ENCODE data around the gene CKLF.

- TF ChIP-seq EZH2phosphoT487 (IDR thresholded peaks at IDR 0.05; ENCODE audit: borderline replicate concordance, low read length) = no peak
- TF ChIP-seq CTCF (IDR thresholded peaks at IDR 0.05; ENCODE audit: low read depth, low read length, poor library complexity, severe bottlenecking) = no peak
Measured at GRCh38 chr16:66563574-66564334, 11.4 kb downstream of the CKLF start.
